B cell (primary cell): ENCODE measurements around the gene MEN1.

Experiments
- CTCF ChIP-seq: fragments of 200-600 bp; IDR thresholded peaks from one replicate; pipeline ENCODE4 v1.8.0; 2022; ENCODE audit warnings: antibody characterized with exemption, mild to moderate bottlenecking
- EZH2 ChIP-seq: IDR thresholded peaks from 2 replicates; pipeline ENCODE4 v1.6.1; 2012; ENCODE audit warnings: borderline replicate concordance, low read depth, mild to moderate bottlenecking, moderate library complexity, low read length; ENCODE audit not compliant: insufficient read depth, poor library complexity, severe bottlenecking

- TF ChIP-seq CTCF (no peak), EZH2 (no peak)
Measured at GRCh38 chr11:64776425-64776824, 33.9 kb downstream of the MEN1 start.
